Measurements from ENCODE around the gene PACRG.

The PACRG gene

DNA sequence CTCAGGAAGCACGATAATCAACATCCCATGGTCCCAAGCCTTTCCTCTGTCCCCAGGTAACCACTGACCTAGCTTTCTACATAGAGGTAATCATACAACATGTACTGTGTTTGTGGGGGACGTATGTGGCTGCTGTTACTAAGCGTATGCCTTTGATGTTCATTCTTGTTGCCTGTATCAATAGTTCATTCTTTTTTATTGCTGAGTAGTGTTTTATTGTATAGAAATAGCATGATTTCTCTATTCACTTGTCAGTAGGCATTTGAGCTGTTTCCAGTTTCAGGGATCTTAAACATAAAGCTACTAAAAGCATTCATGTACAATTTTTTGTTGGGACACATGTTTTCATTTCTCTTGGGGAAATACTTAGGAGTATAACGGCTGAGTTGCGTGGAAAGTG is 185.4 kb downstream of the PACRG start:
- no peaks in the 10 kb centered on the region for H3K27me3 ChIP-seq (ENCODE audit: control insufficient read depth in 1 of 2, insufficient read depth in 1 of 2, low read length in 2 of 2)
- H3K23ac ChIP-seq (ENCODE audit: low read length in 2 of 2), result no peak overlapping the region
- H3K27ac ChIP-seq (ENCODE audit: low read length, poor library complexity, severe bottlenecking), result no peak overlapping the region
- no peak overlapping the region for H3K4ac ChIP-seq (ENCODE audit: low read depth in 1 of 2, low read length in 2 of 2)
- H2BK120ac ChIP-seq (ENCODE audit: low read depth, low read length), result no peak overlapping the region
- no peak overlapping the region for H4K8ac ChIP-seq (ENCODE audit: low read length)
- no peak overlapping the region for H3K9ac ChIP-seq (ENCODE audit: low read length)
- no peak overlapping the region for H3K4me2 ChIP-seq (ENCODE audit: low read length, poor library complexity, severe bottlenecking)
- no peak overlapping the region for H2AFZ ChIP-seq (ENCODE audit: low read depth, low read length)
- H3K79me1 ChIP-seq (replicated peaks; ENCODE audit: low read length, poor library complexity, severe bottlenecking), result no peaks in the 10 kb centered on the region
- no peak overlapping the region for H3K14ac ChIP-seq (ENCODE audit: low read length in 2 of 2)
- 96% methylated on average over 5 of the region's 5 CpGs for WGBS
- no peak overlapping the region for H2AK5ac ChIP-seq (ENCODE audit: low read length, severe bottlenecking)
- H3K4me1 ChIP-seq (ENCODE audit: control insufficient read depth, insufficient read depth, low read depth, low read length), result no peaks in the 10 kb centered on the region
- no peak overlapping the region for H3K4me3 ChIP-seq (ENCODE audit: insufficient read depth in 1 of 2, low read depth in 1 of 2, low read length in 2 of 2)
- H3K18ac ChIP-seq (ENCODE audit: low read depth in 1 of 2, low read length in 2 of 2), result no peak overlapping the region
- no peak overlapping the region for H2BK5ac ChIP-seq (ENCODE audit: low read depth, low read length, poor library complexity, severe bottlenecking)
- DNase-seq, result no peak
- no peaks in the 10 kb centered on the region for H3K36me3 ChIP-seq (ENCODE audit: control insufficient read depth in 1 of 2, insufficient read depth in 2 of 2, low read depth in 1 of 2, low read length in 2 of 2)
- no peak overlapping the region for H2BK12ac ChIP-seq (ENCODE audit: low read length in 2 of 2)
- H3K9me3 ChIP-seq (ENCODE audit: control insufficient read depth, low read length), result no peaks in the 10 kb centered on the region
- H4K91ac ChIP-seq (ENCODE audit: low read length), result no peak overlapping the region
- no peak overlapping the region for H2BK15ac ChIP-seq (ENCODE audit: low read depth, poor library complexity, severe bottlenecking)

DNA sequence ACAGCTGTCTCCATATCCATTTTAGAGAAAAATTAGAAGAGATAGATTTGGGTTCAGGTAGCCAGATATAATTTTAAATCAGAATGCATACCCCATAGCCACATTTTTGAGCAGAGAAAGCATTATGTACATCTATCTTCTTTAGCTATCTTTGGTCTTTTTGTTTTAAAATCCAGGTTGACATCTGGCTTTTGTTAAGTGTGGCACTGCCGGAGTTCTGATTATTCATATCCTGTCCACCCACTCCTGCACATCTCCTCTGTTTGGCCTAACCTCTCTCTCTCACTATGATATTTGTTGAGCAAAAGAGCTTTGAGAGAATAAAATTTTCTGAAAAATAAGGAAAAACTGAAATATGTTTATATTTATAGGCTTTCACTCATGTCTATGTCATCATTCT is 189.7 kb downstream of the PACRG start:
- no peaks in the 10 kb centered on the region for H3K4me1 ChIP-seq (ENCODE audit: control insufficient read depth, insufficient read depth, low read depth, low read length)
- H4K8ac ChIP-seq (ENCODE audit: low read length), result no peak overlapping the region
- H3K23ac ChIP-seq (ENCODE audit: low read length in 2 of 2), result no peak overlapping the region
- H3K4me2 ChIP-seq (ENCODE audit: low read length, poor library complexity, severe bottlenecking), result no peak overlapping the region
- no peak overlapping the region for H3K14ac ChIP-seq (ENCODE audit: low read length in 2 of 2)
- no peaks in the 10 kb centered on the region for H3K27me3 ChIP-seq (ENCODE audit: control insufficient read depth in 1 of 2, insufficient read depth in 1 of 2, low read length in 2 of 2)
- no peak overlapping the region for H2AK5ac ChIP-seq (ENCODE audit: low read length, severe bottlenecking)
- H3K4me3 ChIP-seq (ENCODE audit: insufficient read depth in 1 of 2, low read depth in 1 of 2, low read length in 2 of 2), result no peak overlapping the region
- no peak for DNase-seq
- peak overlapping the region; percentile 56 for H3K9ac ChIP-seq (ENCODE audit: low read length)
- no peaks in the 10 kb centered on the region for H3K9me3 ChIP-seq (ENCODE audit: control insufficient read depth, low read length)
- H3K18ac ChIP-seq (ENCODE audit: low read depth in 1 of 2, low read length in 2 of 2), result no peak overlapping the region
- H2AFZ ChIP-seq (ENCODE audit: low read depth, low read length), result no peak overlapping the region
- H3K27ac ChIP-seq (ENCODE audit: low read length, poor library complexity, severe bottlenecking), result no peak overlapping the region
- WGBS, result no CpG with 5 or more reads among the region's 1 CpG
- H3K4ac ChIP-seq (ENCODE audit: low read depth in 1 of 2, low read length in 2 of 2), result no peak overlapping the region
- no peak overlapping the region for H2BK5ac ChIP-seq (ENCODE audit: low read depth, low read length, poor library complexity, severe bottlenecking)
- H2BK12ac ChIP-seq (ENCODE audit: low read length in 2 of 2), result no peak overlapping the region
- no peaks in the 10 kb centered on the region for H3K36me3 ChIP-seq (ENCODE audit: control insufficient read depth in 1 of 2, insufficient read depth in 2 of 2, low read depth in 1 of 2, low read length in 2 of 2)
- no peak overlapping the region for H2BK15ac ChIP-seq (ENCODE audit: low read depth, poor library complexity, severe bottlenecking)
- no peak overlapping the region for H4K91ac ChIP-seq (ENCODE audit: low read length)
- no peak overlapping the region for H2BK120ac ChIP-seq (ENCODE audit: low read depth, low read length)
- H3K79me1 ChIP-seq (replicated peaks; ENCODE audit: low read length, poor library complexity, severe bottlenecking), result no peaks in the 10 kb centered on the region

DNA sequence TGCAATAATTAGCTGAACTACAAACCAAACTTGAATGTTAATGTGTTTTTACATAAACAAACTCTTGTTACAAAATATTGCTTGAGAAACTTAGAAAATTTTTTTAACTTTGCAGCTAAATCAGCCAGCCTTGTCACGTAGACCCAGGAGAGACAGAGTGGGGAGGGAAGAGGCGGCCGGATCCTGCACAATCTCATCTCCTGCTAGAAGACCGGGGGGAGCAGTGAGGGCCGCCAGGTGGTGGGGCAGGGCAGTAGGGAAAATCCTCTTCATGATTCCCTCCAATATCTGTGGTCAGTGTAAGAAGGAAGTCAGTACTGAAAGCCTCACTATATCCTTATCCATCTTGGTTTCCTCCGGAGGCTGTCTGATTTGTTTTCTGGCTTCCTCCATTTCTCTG is 193.3 kb downstream of the PACRG start:
- Histone ChIP-seq H3K36me3 (ENCODE audit: control insufficient read depth in 1 of 2, insufficient read depth in 2 of 2, low read depth in 1 of 2, low read length in 2 of 2) (no peaks in the 10 kb centered on the region), H2AK5ac (ENCODE audit: low read length, severe bottlenecking) (no peak overlapping the region), H2BK5ac (ENCODE audit: low read depth, low read length, poor library complexity, severe bottlenecking) (no peak overlapping the region), H4K91ac (ENCODE audit: low read length) (no peak overlapping the region), H2BK120ac (ENCODE audit: low read depth, low read length) (no peak overlapping the region), H3K18ac (ENCODE audit: low read depth in 1 of 2, low read length in 2 of 2) (peak overlapping the region in 1 of 2 experiments; percentile 48), H3K4ac (ENCODE audit: low read depth in 1 of 2, low read length in 2 of 2) (no peak overlapping the region), H3K23ac (ENCODE audit: low read length in 2 of 2) (no peak overlapping the region), H3K4me2 (ENCODE audit: low read length, poor library complexity, severe bottlenecking) (no peak overlapping the region), H3K9ac (ENCODE audit: low read length) (no peak overlapping the region), H2BK12ac (ENCODE audit: low read length in 2 of 2) (no peak overlapping the region), H2BK15ac (ENCODE audit: low read depth, poor library complexity, severe bottlenecking) (no peak overlapping the region), H4K8ac (ENCODE audit: low read length) (no peak overlapping the region), H3K9me3 (ENCODE audit: control insufficient read depth, low read length) (peaks cover 10% of the 10 kb centered on the region), H3K14ac (ENCODE audit: low read length in 2 of 2) (no peak overlapping the region), H3K27me3 (ENCODE audit: control insufficient read depth in 1 of 2, insufficient read depth in 1 of 2, low read length in 2 of 2) (no peaks in the 10 kb centered on the region), H3K27ac (ENCODE audit: low read length, poor library complexity, severe bottlenecking) (no peak overlapping the region), H3K4me3 (ENCODE audit: insufficient read depth in 1 of 2, low read depth in 1 of 2, low read length in 2 of 2) (no peak overlapping the region), H3K4me1 (ENCODE audit: control insufficient read depth, insufficient read depth, low read depth, low read length) (no peaks in the 10 kb centered on the region), H3K79me1 (replicated peaks; ENCODE audit: low read length, poor library complexity, severe bottlenecking) (no peaks in the 10 kb centered on the region), H2AFZ (ENCODE audit: low read depth, low read length) (no peak overlapping the region)
- 91% methylated on average over 4 of the region's 6 CpGs for WGBS
- no peak for DNase-seq

DNA sequence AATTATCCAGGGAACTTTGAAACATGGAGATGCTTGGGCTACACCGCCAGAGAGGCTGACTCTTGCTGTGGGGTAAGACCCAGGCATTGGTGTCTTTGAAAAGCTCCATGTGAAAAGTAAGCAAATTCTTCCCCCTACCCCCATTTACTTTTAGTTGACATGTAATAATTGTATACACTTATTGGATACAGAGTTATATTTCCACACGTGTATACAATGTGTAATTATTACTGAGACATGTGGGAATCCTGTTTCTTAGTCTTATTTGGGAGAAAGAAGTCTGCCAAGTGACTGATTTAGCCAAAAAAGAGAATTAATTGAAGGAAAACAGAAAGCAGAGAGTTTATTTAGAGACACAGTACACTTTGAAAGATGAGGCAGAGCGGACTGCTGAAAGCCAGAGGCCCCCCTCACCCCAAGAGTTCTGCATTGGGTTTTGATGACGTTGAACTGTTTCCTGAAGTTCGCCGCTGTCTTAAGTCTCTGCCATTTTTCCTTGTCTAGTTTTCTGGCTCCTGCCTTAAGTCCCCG is 193.8 kb downstream of the PACRG start:
- Histone ChIP-seq H3K27ac (ENCODE audit: low read length, poor library complexity, severe bottlenecking) (no peak overlapping the region), H3K4me1 (ENCODE audit: control insufficient read depth, insufficient read depth, low read depth, low read length) (no peaks in the 10 kb centered on the region), H2AK5ac (ENCODE audit: low read length, severe bottlenecking) (no peak overlapping the region), H2BK15ac (ENCODE audit: low read depth, poor library complexity, severe bottlenecking) (no peak overlapping the region), H3K4me3 (ENCODE audit: insufficient read depth in 1 of 2, low read depth in 1 of 2, low read length in 2 of 2) (no peak overlapping the region), H2BK12ac (ENCODE audit: low read length in 2 of 2) (no peak overlapping the region), H2AFZ (ENCODE audit: low read depth, low read length) (no peak overlapping the region), H2BK120ac (ENCODE audit: low read depth, low read length) (no peak overlapping the region), H3K9ac (ENCODE audit: low read length) (no peak overlapping the region), H3K27me3 (ENCODE audit: control insufficient read depth in 1 of 2, insufficient read depth in 1 of 2, low read length in 2 of 2) (no peaks in the 10 kb centered on the region), H3K4me2 (ENCODE audit: low read length, poor library complexity, severe bottlenecking) (no peak overlapping the region), H3K4ac (ENCODE audit: low read depth in 1 of 2, low read length in 2 of 2) (no peak overlapping the region), H3K9me3 (ENCODE audit: control insufficient read depth, low read length) (peaks cover 10% of the 10 kb centered on the region), H4K8ac (ENCODE audit: low read length) (no peak overlapping the region), H3K14ac (ENCODE audit: low read length in 2 of 2) (no peak overlapping the region), H3K79me1 (replicated peaks; ENCODE audit: low read length, poor library complexity, severe bottlenecking) (no peaks in the 10 kb centered on the region), H4K91ac (ENCODE audit: low read length) (no peak overlapping the region), H3K23ac (ENCODE audit: low read length in 2 of 2) (no peak overlapping the region), H2BK5ac (ENCODE audit: low read depth, low read length, poor library complexity, severe bottlenecking) (no peak overlapping the region), H3K36me3 (ENCODE audit: control insufficient read depth in 1 of 2, insufficient read depth in 2 of 2, low read depth in 1 of 2, low read length in 2 of 2) (no peaks in the 10 kb centered on the region), H3K18ac (ENCODE audit: low read depth in 1 of 2, low read length in 2 of 2) (peak overlapping the region in 1 of 2 experiments; percentile 40)
- no peak for DNase-seq
- 92% methylated on average over 6 of the region's 7 CpGs for WGBS
